Measurements from ENCODE around the gene SSTR3. TPM values are rescaled to one million over a fixed set of nuclear protein-coding genes. Genes with fewer than 3 reads are reported as not detected.

SSTR3 gene
- total and polyA plus RNA-seq, 10 of the 15 experiments (the other 5 are each of a cell fraction or from before 2014, with no cell fraction given): 0.03 to 4.5 (median 2.4) TPM

DNA sequence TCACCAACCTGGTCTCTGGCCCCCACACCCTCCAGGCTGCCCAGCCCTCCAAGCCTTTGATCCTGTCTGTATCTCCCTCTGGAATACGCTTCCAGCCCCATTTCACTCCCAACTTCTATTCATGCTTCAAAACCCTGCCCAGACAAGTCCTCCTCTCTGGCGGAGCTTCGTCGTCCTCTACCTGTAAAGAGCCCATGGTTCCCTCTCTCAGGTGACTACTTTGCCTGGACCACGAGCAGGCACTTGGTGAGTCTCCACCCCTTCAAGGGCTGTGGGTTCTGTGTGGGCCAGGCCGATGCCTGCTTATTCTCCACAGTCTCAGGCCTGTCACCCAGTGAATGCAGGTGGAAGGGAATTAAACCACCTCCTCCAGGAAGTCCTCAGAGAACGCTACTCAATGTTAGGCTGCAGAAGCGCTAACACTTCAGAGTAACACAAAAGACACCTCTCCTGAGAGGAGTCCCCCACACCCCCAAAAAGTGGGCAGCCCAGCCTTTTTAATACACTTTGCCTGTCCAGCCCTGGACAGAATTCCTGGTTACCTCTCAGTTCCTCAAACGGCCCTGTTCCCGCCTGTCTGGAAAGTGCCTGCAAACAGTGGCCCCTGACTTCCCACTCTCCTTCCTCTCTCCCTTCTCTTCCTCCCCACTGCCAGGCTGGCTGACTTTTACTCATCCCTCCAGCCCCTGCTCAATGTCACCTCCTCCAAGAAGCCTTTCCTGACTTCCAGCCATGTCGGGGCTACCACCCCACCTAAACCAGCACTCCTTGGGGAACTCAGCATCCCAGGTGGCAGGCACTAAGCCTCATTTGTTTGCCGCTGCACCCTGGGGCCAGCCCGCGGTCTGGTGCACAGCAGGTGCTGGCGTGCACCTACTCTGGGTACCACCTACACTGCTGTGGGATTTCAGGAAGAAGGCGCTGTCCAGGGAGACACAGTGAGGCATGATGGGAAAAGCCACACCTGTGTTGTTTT, 22.7 kb upstream of the SSTR3 start:
- BruUV-seq (replicated peaks): TSS peak; percentile 9
- in situ Hi-C loops (cut with MboI): no loop called here
- Histone ChIP-seq H3K4me2 (ENCODE audit: control insufficient read depth, insufficient read depth) (peak overlapping the region; percentile 67), H3K9me3 (replicated peaks; ENCODE audit: control insufficient read depth, insufficient read depth, low read length) (no peaks in the 10 kb centered on the region), H3K27ac (ENCODE audit: control insufficient read depth, insufficient read depth) (peak overlapping the region; percentile 66; the same call in 1 of the 2 replicates), H3K4me3 (peak overlapping the region; percentile 26), H4K20me1 (ENCODE audit: control insufficient read depth, insufficient read depth) (peaks cover 8% of the 10 kb centered on the region; the same call in 1 of the 2 replicates), H2AFZ (ENCODE audit: control insufficient read depth, low read depth, low read length) (no peak overlapping the region), H3K9ac (ENCODE audit: control insufficient read depth, insufficient read depth, low read length) (peak overlapping the region; percentile 13; the same call in 1 of the 2 replicates), H3K4me1 (ENCODE audit: control insufficient read depth, insufficient read depth, low read length) (peaks cover 86% of the 10 kb centered on the region), H3K79me2 (ENCODE audit: control insufficient read depth, insufficient read depth, low read length) (peaks cover 58% of the 10 kb centered on the region), H3K27me3 (replicated peaks in 1 of 2; ENCODE audit: control insufficient read depth in 2 of 2, insufficient read depth in 2 of 2, low read length in 1 of 2) (no peaks in the 10 kb centered on the region), H3K36me3 (ENCODE audit: control insufficient read depth in 2 of 2, insufficient read depth in 2 of 2, low read length in 1 of 2) (peaks cover 47% of the 10 kb centered on the region in 2 experiments)
- intact Hi-C loops (cut with micrococcal nuclease; ENCODE audit: unreplicated experiment): no loop called here
- FAIRE-seq (no peak), DNase-seq (ENCODE audit: low read depth, low spot score) (no peak), ATAC-seq (no peak)
- 47% methylated on average over 16 of the region's 16 CpGs for WGBS (ENCODE audit: insufficient coverage, insufficient replicate concordance, low lambda C conversion rate, missing lambda C conversion rate)
- ChIA-PET CTCF (no interaction called here), RAD21 (ENCODE audit: unreplicated experiment) (no interaction called here), POLR2A (interaction anchor here (1.3 kb wide), 1 partner anchor 8 kb away, joined by 7 read pairs; no protein-coding TSS in a partner anchor), SMC1A (ENCODE audit: uncharacterized antibody, unreplicated experiment) (no interaction called here)
- TF ChIP-seq RFX5 (IDR thresholded peaks at IDR 0.05; ENCODE audit: low read depth, low read length) (no peak), ASH2L (IDR thresholded peaks at IDR 0.05; ENCODE audit: borderline replicate concordance, low read depth) (no peak), YY1 (IDR thresholded peaks at IDR 0.05; ENCODE audit: low read depth, low read length) (no peak), KAT2A (conservative IDR thresholded peaks at IDR 0.05; ENCODE audit: control insufficient read depth, low read depth, low read length) (no peak), POLR2A (IDR thresholded peaks at IDR 0.05; ENCODE audit: low read depth, low read length) (peak; percentile 52), POU2F2 (IDR thresholded peaks at IDR 0.05; ENCODE audit: borderline replicate concordance, low read depth, low read length) (no peak), IKZF1 (conservative IDR thresholded peaks at IDR 0.05) (0 out of 2 replicates have a peak, but pooled peaks have one; percentile 16), IKZF2 (IDR thresholded peaks at IDR 0.05) (peak; percentile 16 to 28; a peak in 2 of 4 replicates), ZNF384 (IDR thresholded peaks at IDR 0.05; ENCODE audit: borderline replicate concordance, low read depth, low read length) (no peak)
- TF ChIP-seq, protein P1, sequence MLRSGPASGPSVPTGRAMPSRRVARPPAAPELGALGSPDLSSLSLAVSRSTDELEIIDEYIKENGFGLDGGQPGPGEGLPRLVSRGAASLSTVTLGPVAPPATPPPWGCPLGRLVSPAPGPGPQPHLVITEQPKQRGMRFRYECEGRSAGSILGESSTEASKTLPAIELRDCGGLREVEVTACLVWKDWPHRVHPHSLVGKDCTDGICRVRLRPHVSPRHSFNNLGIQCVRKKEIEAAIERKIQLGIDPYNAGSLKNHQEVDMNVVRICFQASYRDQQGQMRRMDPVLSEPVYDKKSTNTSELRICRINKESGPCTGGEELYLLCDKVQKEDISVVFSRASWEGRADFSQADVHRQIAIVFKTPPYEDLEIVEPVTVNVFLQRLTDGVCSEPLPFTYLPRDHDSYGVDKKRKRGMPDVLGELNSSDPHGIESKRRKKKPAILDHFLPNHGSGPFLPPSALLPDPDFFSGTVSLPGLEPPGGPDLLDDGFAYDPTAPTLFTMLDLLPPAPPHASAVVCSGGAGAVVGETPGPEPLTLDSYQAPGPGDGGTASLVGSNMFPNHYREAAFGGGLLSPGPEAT (IDR thresholded peaks at IDR 0.05; ENCODE audit: low read depth): 0 out of 2 replicates have a peak, but pooled peaks have one; percentile 13
- TF ChIP-seq, protein P2, sequence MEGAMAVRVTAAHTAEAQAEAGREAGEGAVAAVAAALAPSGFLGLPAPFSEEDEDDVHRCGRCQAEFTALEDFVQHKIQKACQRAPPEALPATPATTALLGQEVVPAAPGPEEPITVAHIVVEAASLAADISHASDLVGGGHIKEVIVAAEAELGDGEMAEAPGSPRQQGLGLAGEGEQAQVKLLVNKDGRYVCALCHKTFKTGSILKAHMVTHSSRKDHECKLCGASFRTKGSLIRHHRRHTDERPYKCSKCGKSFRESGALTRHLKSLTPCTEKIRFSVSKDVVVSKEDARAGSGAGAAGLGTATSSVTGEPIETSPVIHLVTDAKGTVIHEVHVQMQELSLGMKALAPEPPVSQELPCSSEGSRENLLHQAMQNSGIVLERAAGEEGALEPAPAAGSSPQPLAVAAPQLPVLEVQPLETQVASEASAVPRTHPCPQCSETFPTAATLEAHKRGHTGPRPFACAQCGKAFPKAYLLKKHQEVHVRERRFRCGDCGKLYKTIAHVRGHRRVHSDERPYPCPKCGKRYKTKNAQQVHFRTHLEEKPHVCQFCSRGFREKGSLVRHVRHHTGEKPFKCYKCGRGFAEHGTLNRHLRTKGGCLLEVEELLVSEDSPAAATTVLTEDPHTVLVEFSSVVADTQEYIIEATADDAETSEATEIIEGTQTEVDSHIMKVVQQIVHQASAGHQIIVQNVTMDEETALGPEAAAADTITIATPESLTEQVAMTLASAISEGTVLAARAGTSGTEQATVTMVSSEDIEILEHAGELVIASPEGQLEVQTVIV (IDR thresholded peaks at IDR 0.05; ENCODE audit: borderline replicate concordance, partially characterized antibody): no peak
- TF ChIP-seq, protein P3, sequence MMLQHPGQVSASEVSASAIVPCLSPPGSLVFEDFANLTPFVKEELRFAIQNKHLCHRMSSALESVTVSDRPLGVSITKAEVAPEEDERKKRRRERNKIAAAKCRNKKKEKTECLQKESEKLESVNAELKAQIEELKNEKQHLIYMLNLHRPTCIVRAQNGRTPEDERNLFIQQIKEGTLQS (IDR thresholded peaks at IDR 0.05; ENCODE audit: borderline replicate concordance, extremely low read depth, low read depth, low read length): no peak

All from GM12878 (cell line).